Suppressor macrophage treated with lipopolysaccharide for 4 hours (primary cell): ENCODE measurements around the gene KIAA0586.
"Not testable (repeated sequence)": the region's sequence is repeated elsewhere in the genome, so short reads cannot be mapped to it uniquely, and the experiment has no call there.

Experiments used
- DNase-seq: peaks from one replicate; pipeline ENCODE4 v3.0.0-alpha.2; 2020

The KIAA0586 gene

DNA sequence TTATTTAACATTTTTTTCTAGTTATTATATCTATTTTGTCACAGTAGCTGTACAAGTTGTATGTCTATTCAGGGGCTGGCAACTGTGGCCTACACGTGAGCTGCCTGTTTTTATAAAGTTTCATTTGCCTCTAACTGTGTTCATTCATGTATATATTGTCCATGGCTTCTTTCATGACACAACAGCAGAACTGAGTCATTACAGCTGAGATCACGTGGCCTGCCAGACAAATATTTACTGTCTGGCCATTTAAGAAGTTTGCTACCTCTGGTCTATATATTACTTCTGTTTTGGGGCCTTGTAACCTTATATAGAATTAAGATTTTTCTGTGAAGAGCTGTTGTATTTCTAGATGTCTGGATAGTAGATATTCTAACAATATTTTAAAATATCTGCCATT, 37.9 kb downstream of the KIAA0586 start:
- DNase-seq: no peak

GRCh38 chr14:58466459-58466858, 38.9 kb downstream of the KIAA0586 start:
- no peak for DNase-seq

GRCh38 chr14:58467575-58467974, 40.1 kb downstream of the KIAA0586 start:
- DNase-seq: no peak

- no peak for DNase-seq
Observed at GRCh38 chr14:58469309-58469708, 41.8 kb downstream of the KIAA0586 start.

DNA sequence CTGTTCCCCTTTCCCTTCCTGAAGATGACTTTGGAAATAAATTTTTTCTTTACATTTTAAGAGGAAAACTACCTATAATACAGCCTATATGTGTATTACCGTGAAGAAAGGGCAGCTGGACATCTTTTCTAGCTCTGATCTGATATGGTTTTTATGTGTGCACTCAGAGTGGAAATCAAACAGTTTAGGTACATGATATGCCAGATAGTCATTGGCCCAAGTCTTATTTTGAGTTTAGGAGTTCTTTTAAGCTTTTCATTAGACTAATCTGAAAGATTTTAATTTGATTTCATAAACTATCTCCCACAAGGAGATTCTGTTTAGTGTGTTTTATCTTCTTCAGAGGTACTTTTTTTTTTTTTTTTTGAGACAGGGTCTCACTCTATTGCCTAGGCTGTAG, 48.8 kb downstream of the KIAA0586 start:
- DNase-seq: no peak

GRCh38 chr14:58477653-58478052, 50.1 kb downstream of the KIAA0586 start:
- no peak for DNase-seq

DNA sequence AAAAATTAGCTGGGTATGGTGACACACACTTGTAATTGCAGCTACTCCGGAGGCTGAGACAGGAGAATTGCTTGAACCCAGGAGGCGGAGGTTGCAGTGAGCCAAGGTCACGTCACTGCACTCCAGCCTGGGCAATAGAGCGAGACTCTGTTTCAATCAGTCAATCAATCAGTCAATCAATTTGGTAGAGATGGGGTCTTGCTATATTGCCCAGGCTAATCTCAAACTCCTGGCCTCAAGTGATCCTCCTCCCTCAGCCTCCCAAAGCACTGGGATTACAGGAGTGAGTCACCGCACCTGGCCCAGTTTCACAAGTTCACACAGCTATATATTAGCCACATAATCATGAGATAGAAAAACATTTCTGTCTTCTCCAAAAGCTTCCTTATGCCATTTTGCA, 50.8 kb downstream of the KIAA0586 start:
- not testable (repeated sequence) for DNase-seq

- DNase-seq: peak; percentile 53
Observed at GRCh38 chr14:58479975-58480374, 52.5 kb downstream of the KIAA0586 start.

DNA sequence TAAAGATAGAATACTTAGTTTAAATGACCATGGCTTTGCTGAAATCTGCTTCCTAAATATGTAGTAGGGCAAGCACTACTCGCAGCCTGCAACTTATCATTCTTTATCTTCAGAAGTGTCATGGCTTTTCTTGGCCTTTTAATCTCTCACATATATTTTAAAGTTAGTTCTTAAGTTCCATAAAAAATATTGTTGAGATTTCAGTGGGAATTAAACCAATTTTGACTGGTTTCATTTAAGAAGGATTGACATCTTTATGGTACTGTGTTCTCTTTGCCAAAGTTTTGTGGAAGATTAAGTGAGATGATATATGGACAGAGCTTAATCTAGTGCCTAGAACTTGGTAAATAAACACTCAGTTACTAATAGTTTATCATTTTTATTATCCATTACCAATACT, 56.7 kb downstream of the KIAA0586 start:
- DNase-seq: no peak

GRCh38 chr14:58488550-58488949, 61.0 kb downstream of the KIAA0586 start:
- peak; percentile 71 for DNase-seq

- no peak for DNase-seq
Observed at GRCh38 chr14:58491593-58491992, 64.1 kb downstream of the KIAA0586 start.

- DNase-seq: no peak
Observed at GRCh38 chr14:58492044-58492443, 64.5 kb downstream of the KIAA0586 start.

- DNase-seq: peak; percentile 72
Observed at GRCh38 chr14:58501214-58501816, 73.8 kb downstream of the KIAA0586 start.

- DNase-seq: no peak
Observed at GRCh38 chr14:58513272-58513671, 85.8 kb downstream of the KIAA0586 start.

DNA sequence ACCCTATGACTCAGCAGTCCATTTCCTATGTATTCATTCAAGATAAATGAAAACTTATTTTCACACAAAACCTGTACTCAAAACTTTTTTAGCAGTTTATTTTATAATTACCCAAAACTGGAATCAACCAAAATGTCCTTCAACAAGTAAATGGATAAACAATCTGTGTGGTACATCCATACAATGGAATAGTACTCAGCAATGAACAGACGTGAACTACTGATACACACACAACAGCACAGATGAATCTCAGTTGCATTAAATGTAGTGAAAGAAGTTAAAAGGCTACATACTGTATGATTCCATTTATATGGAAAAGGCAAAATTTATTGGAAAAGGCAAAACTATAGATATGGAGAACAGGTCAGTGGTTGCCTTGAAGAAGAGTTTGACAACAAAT, 90.1 kb downstream of the KIAA0586 start:
- no peak for DNase-seq

DNA sequence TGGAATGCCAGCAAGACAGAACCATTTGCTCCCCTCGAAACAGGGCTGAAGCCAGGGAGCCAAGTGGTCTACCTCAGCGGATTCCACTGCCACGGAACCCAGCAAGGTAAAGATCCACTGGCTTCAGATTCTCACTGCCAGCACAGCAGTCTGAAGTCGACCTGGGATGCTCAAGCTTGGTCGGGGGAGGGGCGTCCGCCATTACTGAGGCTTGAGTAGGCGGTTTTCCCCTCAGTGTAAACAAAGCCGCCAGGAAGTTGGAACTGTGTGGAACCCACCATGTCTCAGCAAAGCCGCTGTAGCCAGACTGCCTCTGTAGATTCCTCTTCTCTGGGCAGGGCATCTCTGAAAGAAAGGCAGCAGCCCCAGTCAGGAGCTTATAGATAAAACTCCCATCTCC, 98.2 kb downstream of the KIAA0586 start:
- not testable (repeated sequence) for DNase-seq

GRCh38 chr14:58533446-58533845, 105.9 kb downstream of the KIAA0586 start:
- no peak for DNase-seq

GRCh38 chr14:58535044-58535443, 107.5 kb downstream of the KIAA0586 start:
- DNase-seq: no peak

DNA sequence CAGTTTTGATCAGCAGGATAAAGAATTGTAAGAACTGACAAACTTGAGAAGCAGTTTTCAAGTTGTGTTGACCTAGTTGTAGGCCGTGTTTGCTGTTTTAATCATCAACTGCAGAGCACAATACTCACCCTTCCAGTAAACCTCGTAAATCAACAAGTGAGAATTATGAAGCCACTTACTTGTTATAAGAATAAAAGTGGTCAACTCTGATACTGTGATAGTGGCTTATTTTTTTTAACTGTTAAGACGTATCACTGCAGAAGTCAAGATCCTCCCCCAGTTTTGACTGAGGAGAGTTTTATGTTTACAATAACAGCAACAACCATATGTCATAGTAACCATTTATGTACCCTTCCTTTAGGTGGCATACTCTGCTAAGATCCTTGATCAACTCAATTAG, 109.5 kb downstream of the KIAA0586 start:
- no peak for DNase-seq

- peak; percentile 1 for DNase-seq
Observed at GRCh38 chr14:58540749-58541632, 113.5 kb downstream of the KIAA0586 start.

GRCh38 chr14:58541633-58542022, 114.1 kb downstream of the KIAA0586 start:
- no peak for DNase-seq

- no peak for DNase-seq
Observed at GRCh38 chr14:58543253-58543652, 115.7 kb downstream of the KIAA0586 start.

- DNase-seq: no peak
Observed at GRCh38 chr14:58547649-58548048, 120.1 kb downstream of the KIAA0586 start.

DNA sequence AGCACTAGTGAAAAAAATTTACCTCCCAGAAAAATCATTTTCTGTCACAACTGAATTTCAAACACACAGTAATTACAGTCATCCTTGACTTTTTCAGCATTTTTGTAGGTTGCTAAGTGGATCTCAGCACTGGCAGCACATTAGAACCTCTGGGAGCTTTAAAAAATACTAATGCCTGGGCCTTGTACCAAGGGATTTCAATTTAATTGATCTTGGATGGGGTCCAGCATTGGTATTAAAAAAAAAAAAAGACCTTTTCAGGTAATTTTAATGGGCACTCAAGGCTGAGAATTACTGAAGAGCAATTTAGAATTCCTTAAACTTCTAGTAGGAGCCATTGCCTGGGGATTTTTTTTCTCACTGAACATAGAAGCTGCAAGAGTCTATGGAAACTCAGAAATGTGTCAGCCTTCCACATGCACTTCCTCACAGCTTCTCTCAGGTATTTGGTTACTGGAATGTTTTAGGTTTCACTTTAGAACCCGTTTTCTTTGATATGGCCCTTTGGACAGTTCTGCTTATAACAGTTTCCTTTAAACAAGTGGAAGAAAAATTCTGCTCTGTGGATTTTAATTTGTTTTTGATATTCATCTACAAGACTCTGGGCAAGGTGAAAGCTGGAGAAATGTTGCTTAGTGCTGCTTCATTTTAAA, 121.7 kb downstream of the KIAA0586 start:
- DNase-seq: no peak
